ENCODE results near the gene ARMS2.

GRCh38 chr10:122454603-122455080 is at the start of gene ARMS2:
- TF ChIP-seq FOXP4 (CRISPR knock-in tag; IDR thresholded peaks at IDR 0.05) (no peak), MAX (CRISPR knock-in tag; IDR thresholded peaks at IDR 0.05) (no peak), STAT6 (CRISPR knock-in tag; conservative IDR thresholded peaks at IDR 0.05; ENCODE audit: low read depth) (no peak), CTCF (IDR thresholded peaks at IDR 0.05) (no peak), SP1 (CRISPR knock-in tag; conservative IDR thresholded peaks at IDR 0.05) (no peak), ATF1 (CRISPR knock-in tag; IDR thresholded peaks at IDR 0.05) (no peak), ZBTB43 (CRISPR knock-in tag; IDR thresholded peaks at IDR 0.05) (no peak), ZNF219 (CRISPR knock-in tag; IDR thresholded peaks at IDR 0.05; ENCODE audit: borderline replicate concordance) (no peak), ZNF263 (CRISPR knock-in tag; IDR thresholded peaks at IDR 0.05; ENCODE audit: low read depth) (no peak), CBFB (CRISPR knock-in tag; IDR thresholded peaks at IDR 0.05; ENCODE audit: low read depth) (no peak)
